Liver (tissue), 9 donors: ENCODE results near the gene SERTAD1. TPM values are rescaled to one million over a fixed set of nuclear protein-coding genes. Genes with fewer than 3 reads are reported as not detected.

Source experiments
- DNase-seq: peaks from one replicate; pipeline ENCODE4 v3.0.0-alpha.2; 2017; ENCODE audit warnings: low spot score
- H3K27ac ChIP-seq, 2 donors: one replicate each; pipeline ENCODE4 v1.7.0; 2013; ENCODE audit warnings: inconsistent platforms in 2 of 2, low read length in 2 of 2, control low read depth in 1 of 2, low read depth in 1 of 2, mild to moderate bottlenecking in 1 of 2
- H3K27me3 ChIP-seq, 4 donors: one replicate each; pipeline versions ENCODE4 v1.6.1 to v1.7.0; 2013; ENCODE audit warnings: low read length in 3 of 4, inconsistent platforms in 1 of 4, mild to moderate bottlenecking in 1 of 4, moderate library complexity in 1 of 4; ENCODE audit not compliant: control insufficient read depth in 4 of 4, insufficient read depth in 4 of 4
- H3K36me3 ChIP-seq, 4 donors: one replicate each; pipeline versions ENCODE4 v1.6.1 to v1.7.0; 2013; ENCODE audit warnings: low read length in 3 of 4, mild to moderate bottlenecking in 3 of 4, low read depth in 1 of 4, moderate library complexity in 1 of 4; ENCODE audit not compliant: control insufficient read depth in 4 of 4, insufficient read depth in 3 of 4
- H3K4me1 ChIP-seq, 4 donors: one replicate each; pipeline versions ENCODE4 v1.6.1 to v1.7.0; 2013; ENCODE audit warnings: low read length in 3 of 4, mild to moderate bottlenecking in 3 of 4, moderate library complexity in 1 of 4; ENCODE audit not compliant: control insufficient read depth in 4 of 4, insufficient read depth in 4 of 4
- H3K4me3 ChIP-seq, 3 donors: one replicate each; pipeline versions ENCODE4 v1.6.1 to v1.7.0; 2013; ENCODE audit warnings: low read length in 3 of 3, control low read depth in 1 of 3, low read depth in 1 of 3, mild to moderate bottlenecking in 1 of 3
- H3K9ac ChIP-seq, 2 donors: one replicate each; pipeline ENCODE4 v1.7.0; 2013; ENCODE audit warnings: low read length in 2 of 2, mild to moderate bottlenecking in 2 of 2, moderate library complexity in 2 of 2, control low read depth in 1 of 2, low read depth in 1 of 2
- H3K9me3 ChIP-seq, 4 donors: one replicate each; pipeline versions ENCODE4 v1.6.1 to v1.7.0; 2013; ENCODE audit warnings: low read length in 3 of 4; ENCODE audit not compliant: control insufficient read depth in 4 of 4
- EGR1 ChIP-seq, 2 donors: IDR thresholded peaks; 2 replicates each; pipeline ENCODE4 v1.6.1; 2016 to 2018; ENCODE audit warnings: antibody characterized with exemption in 2 of 2, low read depth in 2 of 2
- FOXA1 ChIP-seq: IDR thresholded peaks from 2 replicates; pipeline ENCODE4 v1.6.1; 2016; ENCODE audit warnings: antibody characterized with exemption
- FOXA2 ChIP-seq: IDR thresholded peaks from 2 replicates; pipeline ENCODE4 v1.6.1; 2016; ENCODE audit warnings: antibody characterized with exemption
- GABPA ChIP-seq, 2 donors: IDR thresholded peaks in 1 of 2; conservative IDR thresholded peaks in 1 of 2; 2 replicates each; pipeline ENCODE4 v1.6.1; 2016; ENCODE audit warnings: antibody characterized with exemption in 2 of 2, mild to moderate bottlenecking in 1 of 2, moderate library complexity in 1 of 2
- HNF4A ChIP-seq, 2 donors: conservative IDR thresholded peaks; 2 replicates each; pipeline ENCODE4 v1.6.1; 2016; ENCODE audit warnings: antibody characterized with exemption in 2 of 2, mild to moderate bottlenecking in 2 of 2
- HNF4G ChIP-seq: IDR thresholded peaks from 2 replicates; pipeline ENCODE4 v1.6.1; 2016; ENCODE audit warnings: antibody characterized with exemption
- JUND ChIP-seq, 2 donors: IDR thresholded peaks; 2 replicates each; pipeline ENCODE4 v1.6.1; 2016; ENCODE audit warnings: antibody characterized with exemption in 2 of 2
- NR2F2 ChIP-seq: IDR thresholded peaks from 2 replicates; pipeline ENCODE4 v1.6.1; 2016; ENCODE audit warnings: antibody characterized with exemption
- RAD21 ChIP-seq, 2 donors: IDR thresholded peaks; 2 replicates each; pipeline ENCODE4 v1.6.1; 2016; ENCODE audit warnings: antibody characterized with exemption in 2 of 2, mild to moderate bottlenecking in 2 of 2
- RXRA ChIP-seq, 2 donors: IDR thresholded peaks; 2 replicates each; pipeline ENCODE4 v1.6.1; 2017 to 2018; ENCODE audit warnings: antibody characterized with exemption in 2 of 2, mild to moderate bottlenecking in 1 of 2
- SP1 ChIP-seq: IDR thresholded peaks from 2 replicates; pipeline ENCODE4 v1.6.1; 2018; ENCODE audit warnings: antibody characterized with exemption, mild to moderate bottlenecking
- YY1 ChIP-seq: IDR thresholded peaks from 2 replicates; pipeline ENCODE4 v1.6.1; 2016; ENCODE audit warnings: antibody characterized with exemption, mild to moderate bottlenecking
- WGBS: extraction: QIAGEN DNeasy Blood & Tissue Kit; methylation state at CpG from one replicate; pipeline ENCODE4 v1.1.7; 2013; 5-methylcytosine and 5-hydroxymethylcytosine counted together
- polyA plus RNA-seq, 2 donors: library from polyadenylated mRNA; stranded (reverse) in 1 of 2; unstranded in 1 of 2; fragments of 200-250 nt in 1 of 2; fragments of >200 nt in 1 of 2; fragmentation: Nextera tagmentation in 1 of 2; extraction: Ambion mirVana in 1 of 2; gene quantifications; one replicate each; pipeline versions ENCODE4 v1.2.1 to v1.2.3, GENCODE V29; 2013 to 2015
- total RNA-seq, 2 donors: library from RNA; depleted of rRNA; stranded (reverse); fragments of >200 nt; gene quantifications; one replicate each; pipeline ENCODE4 v1.2.3, GENCODE V29; 2014
- TF ChIP-seq, protein P1 (sequence below): IDR thresholded peaks from 2 replicates; pipeline ENCODE4 v1.6.1; 2016; ENCODE audit warnings: antibody characterized with exemption
- TF ChIP-seq, protein P2 (sequence below): IDR thresholded peaks from 2 replicates; pipeline ENCODE4 v1.6.1; 2016; ENCODE audit warnings: antibody characterized with exemption
- TF ChIP-seq, protein P3 (sequence below): fragments of 150-350 bp; IDR thresholded peaks from 2 replicates; pipeline ENCODE4 v1.5.1; 2017; ENCODE audit warnings: improper control_type of control experiment, low read depth, low read length; ENCODE audit not compliant: missing input control
- donor health status: healthy.
- donor health status: healthy.
- donor health status: healthy.
- donor health status: healthy.
- donor health status: healthy.

Gene SERTAD1
- total and polyA plus RNA-seq, 4 donors, result 3.6 to 6.8 (median 4.9) TPM

DNA sequence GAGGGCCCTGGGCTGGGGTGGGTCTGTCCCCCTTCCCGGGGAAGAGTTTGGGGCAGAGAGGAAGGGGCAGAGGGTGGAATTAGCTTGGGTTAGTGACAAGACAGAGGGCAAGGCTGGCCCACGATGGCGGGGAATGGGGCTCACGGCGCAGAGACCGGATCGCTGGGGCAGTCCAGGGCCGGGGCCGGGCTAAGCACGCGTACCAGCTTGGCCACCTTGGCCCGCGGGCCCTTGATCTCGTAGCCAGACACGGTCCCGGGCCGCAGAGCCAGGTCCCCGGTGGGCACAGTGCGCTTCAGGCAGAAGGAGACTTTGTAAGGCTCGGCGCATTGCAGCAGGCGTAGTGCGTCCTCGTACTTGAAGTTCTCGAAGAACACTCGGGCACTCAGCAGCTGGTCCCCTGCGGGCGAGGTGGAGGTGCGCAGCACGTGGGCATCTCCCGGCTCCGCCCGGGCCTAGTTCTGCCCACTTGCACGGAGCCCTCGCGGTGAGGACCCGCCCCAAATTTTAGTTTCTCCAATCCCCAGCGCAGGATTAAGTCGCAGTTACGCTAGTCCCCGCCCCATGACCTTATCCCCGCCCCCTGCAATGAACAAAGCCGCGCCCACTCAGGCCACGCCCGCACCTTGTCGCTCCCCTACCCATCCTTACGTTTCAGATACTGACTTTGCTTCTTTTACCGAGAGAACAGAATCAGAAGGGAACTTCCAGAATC, 27.2 kb downstream of the SERTAD1 start:
- WGBS, result 52% methylated on average over 49 of the region's 49 CpGs
- no peak overlapping the region for H3K9ac ChIP-seq
- H3K27ac ChIP-seq, result no peak overlapping the region
- H3K4me1 ChIP-seq, result peaks cover 3 to 5% (median 4%) of the 10 kb centered on the region in 4 donors
- no peak for TF ChIP-seq JUND (IDR thresholded peaks at IDR 0.05)
- no peak for TF ChIP-seq FOXA2
- no peak for TF ChIP-seq GABPA (IDR thresholded peaks at IDR 0.05 in 1 of 2, conservative IDR thresholded peaks at IDR 0.05 in 1 of 2)
- TF ChIP-seq, protein P1, sequence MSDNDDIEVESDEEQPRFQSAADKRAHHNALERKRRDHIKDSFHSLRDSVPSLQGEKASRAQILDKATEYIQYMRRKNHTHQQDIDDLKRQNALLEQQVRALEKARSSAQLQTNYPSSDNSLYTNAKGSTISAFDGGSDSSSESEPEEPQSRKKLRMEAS, result no peak
- TF ChIP-seq RXRA (IDR thresholded peaks at IDR 0.05), result no peak
- no peak for TF ChIP-seq FOXA1
- TF ChIP-seq RAD21 (IDR thresholded peaks at IDR 0.05), result no peak
- TF ChIP-seq NR2F2, result no peak
- TF ChIP-seq SP1, result no peak
- no peak for TF ChIP-seq YY1
- no peak for TF ChIP-seq HNF4A (conservative IDR thresholded peaks at IDR 0.05)
- H3K36me3 ChIP-seq, result no peaks in the 10 kb centered on the region
- peak; percentile 60 for DNase-seq
- no peaks in the 10 kb centered on the region for H3K27me3 ChIP-seq
- no peak overlapping the region for H3K4me3 ChIP-seq
- no peaks in the 10 kb centered on the region for H3K9me3 ChIP-seq

DNA sequence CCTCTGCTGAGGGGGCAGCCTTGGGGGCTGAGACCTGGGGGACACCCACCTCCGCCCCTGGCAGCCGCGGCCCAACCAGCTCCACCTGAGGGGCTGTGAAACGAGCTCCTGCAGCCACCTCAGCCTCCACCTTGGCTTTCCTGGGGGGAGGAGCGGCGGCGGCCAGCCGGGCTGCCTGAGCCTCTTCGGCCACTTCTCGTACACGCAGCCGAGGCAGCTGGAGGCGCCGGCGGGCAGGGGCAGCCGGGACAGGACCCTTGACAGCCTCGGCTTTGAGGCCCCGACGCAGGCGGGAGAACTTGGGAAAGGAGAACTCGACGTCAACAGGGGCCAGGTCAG, 28.3 kb downstream of the SERTAD1 start:
- Histone ChIP-seq H3K27me3 (no peaks in the 10 kb centered on the region), H3K9me3 (no peaks in the 10 kb centered on the region), H3K4me1 (no peaks in the 10 kb centered on the region), H3K27ac (no peak overlapping the region), H3K4me3 (no peak overlapping the region), H3K36me3 (no peaks in the 10 kb centered on the region), H3K9ac (no peak overlapping the region)
- no peak for TF ChIP-seq JUND (IDR thresholded peaks at IDR 0.05)
- TF ChIP-seq GABPA (IDR thresholded peaks at IDR 0.05 in 1 of 2, conservative IDR thresholded peaks at IDR 0.05 in 1 of 2), result no peak
- no peak for TF ChIP-seq FOXA2
- no peak for TF ChIP-seq EGR1 (IDR thresholded peaks at IDR 0.05; ENCODE audit: low read depth in 2 of 2)
- TF ChIP-seq, protein P2, sequence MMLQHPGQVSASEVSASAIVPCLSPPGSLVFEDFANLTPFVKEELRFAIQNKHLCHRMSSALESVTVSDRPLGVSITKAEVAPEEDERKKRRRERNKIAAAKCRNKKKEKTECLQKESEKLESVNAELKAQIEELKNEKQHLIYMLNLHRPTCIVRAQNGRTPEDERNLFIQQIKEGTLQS, result no peak
- TF ChIP-seq, protein P3, sequence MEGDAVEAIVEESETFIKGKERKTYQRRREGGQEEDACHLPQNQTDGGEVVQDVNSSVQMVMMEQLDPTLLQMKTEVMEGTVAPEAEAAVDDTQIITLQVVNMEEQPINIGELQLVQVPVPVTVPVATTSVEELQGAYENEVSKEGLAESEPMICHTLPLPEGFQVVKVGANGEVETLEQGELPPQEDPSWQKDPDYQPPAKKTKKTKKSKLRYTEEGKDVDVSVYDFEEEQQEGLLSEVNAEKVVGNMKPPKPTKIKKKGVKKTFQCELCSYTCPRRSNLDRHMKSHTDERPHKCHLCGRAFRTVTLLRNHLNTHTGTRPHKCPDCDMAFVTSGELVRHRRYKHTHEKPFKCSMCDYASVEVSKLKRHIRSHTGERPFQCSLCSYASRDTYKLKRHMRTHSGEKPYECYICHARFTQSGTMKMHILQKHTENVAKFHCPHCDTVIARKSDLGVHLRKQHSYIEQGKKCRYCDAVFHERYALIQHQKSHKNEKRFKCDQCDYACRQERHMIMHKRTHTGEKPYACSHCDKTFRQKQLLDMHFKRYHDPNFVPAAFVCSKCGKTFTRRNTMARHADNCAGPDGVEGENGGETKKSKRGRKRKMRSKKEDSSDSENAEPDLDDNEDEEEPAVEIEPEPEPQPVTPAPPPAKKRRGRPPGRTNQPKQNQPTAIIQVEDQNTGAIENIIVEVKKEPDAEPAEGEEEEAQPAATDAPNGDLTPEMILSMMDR, result no peak
- no peak for TF ChIP-seq NR2F2
- TF ChIP-seq FOXA1, result no peak
- no peak for TF ChIP-seq SP1
- no peak for TF ChIP-seq HNF4A (conservative IDR thresholded peaks at IDR 0.05)
- no peak for TF ChIP-seq HNF4G
- WGBS, result 96% methylated on average over 22 of the region's 22 CpGs
- no peak for DNase-seq

DNA sequence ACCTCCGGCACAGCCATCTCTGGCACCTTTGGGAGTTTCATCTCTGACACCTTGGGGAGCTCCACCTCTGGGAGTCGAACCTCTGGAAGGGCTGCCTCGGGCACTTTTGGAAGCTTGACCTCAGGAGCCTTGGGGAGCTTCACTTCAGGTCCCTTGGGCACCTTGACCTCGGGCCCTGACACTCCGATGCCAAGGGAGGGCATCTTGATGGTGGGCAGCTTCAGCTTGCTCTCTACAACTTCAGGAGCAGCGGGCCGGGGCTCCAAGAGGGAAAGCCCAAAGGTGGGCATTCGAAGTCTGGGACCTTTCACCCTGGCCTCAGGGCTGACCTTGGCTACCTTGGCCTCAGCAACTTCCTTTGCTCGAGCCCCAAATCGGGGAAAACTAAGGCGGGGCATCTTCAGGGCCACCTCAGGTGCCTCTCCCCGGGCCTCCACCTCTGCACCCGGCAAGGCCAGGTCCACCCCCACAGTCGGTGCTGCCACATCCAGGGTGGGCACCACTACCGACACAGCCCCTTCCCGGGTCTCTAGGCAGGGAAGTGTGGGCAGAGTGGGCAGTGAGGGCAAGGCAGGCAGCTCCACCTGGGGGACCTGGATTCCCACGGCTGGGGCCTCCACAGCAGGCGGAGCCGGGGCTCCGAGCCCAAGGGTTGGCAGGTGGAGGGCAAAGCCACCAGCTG, 28.8 kb downstream of the SERTAD1 start:
- TF ChIP-seq, protein P3, result no peak
- TF ChIP-seq HNF4A (conservative IDR thresholded peaks at IDR 0.05) (no peak), EGR1 (IDR thresholded peaks at IDR 0.05; ENCODE audit: low read depth in 2 of 2) (no peak), RAD21 (IDR thresholded peaks at IDR 0.05) (no peak)
- Histone ChIP-seq H3K9me3 (no peaks in the 10 kb centered on the region), H3K27ac (no peak overlapping the region), H3K27me3 (no peaks in the 10 kb centered on the region), H3K36me3 (no peaks in the 10 kb centered on the region), H3K4me1 (no peaks in the 10 kb centered on the region), H3K9ac (no peak overlapping the region), H3K4me3 (no peak overlapping the region)
- no peak for DNase-seq
- 90% methylated on average over 20 of the region's 20 CpGs for WGBS
